Measurements from ENCODE around the gene HEXIM2. TPM values are rescaled to one million over a fixed set of nuclear protein-coding genes. Genes with fewer than 3 reads are reported as not detected.
A peak's percentile ranks its signal among the peaks of the same experiment; 100 is the strongest.

HEXIM2 gene
- total and polyA plus RNA-seq, 3 donors from 2014 or later = 35.9 to 76.8 (median 47.7) TPM

DNA sequence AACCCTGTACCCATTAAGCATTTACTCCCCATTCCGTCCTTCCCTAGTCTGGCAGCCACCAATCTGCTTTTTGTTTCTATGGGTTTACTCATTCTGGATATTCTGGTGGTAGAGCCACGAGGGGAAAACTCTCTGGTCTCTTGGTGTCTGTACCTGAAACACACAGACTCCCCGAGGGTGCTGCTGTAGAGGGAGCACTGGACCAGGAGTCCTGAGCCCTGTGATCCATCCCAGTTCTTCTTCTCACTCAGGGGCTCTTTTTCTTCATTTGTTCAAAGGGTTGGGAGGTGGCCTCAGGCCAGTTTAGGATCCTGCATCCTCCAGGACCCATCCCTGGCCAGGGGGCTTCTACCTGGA lies 14.1 kb downstream of the HEXIM2 start:
- no peaks in the 10 kb centered on the region for H3K9me3 ChIP-seq
- TF ChIP-seq, protein P1, sequence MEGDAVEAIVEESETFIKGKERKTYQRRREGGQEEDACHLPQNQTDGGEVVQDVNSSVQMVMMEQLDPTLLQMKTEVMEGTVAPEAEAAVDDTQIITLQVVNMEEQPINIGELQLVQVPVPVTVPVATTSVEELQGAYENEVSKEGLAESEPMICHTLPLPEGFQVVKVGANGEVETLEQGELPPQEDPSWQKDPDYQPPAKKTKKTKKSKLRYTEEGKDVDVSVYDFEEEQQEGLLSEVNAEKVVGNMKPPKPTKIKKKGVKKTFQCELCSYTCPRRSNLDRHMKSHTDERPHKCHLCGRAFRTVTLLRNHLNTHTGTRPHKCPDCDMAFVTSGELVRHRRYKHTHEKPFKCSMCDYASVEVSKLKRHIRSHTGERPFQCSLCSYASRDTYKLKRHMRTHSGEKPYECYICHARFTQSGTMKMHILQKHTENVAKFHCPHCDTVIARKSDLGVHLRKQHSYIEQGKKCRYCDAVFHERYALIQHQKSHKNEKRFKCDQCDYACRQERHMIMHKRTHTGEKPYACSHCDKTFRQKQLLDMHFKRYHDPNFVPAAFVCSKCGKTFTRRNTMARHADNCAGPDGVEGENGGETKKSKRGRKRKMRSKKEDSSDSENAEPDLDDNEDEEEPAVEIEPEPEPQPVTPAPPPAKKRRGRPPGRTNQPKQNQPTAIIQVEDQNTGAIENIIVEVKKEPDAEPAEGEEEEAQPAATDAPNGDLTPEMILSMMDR (IDR thresholded peaks at IDR 0.05) = no peak
- TF ChIP-seq POLR2A (IDR thresholded peaks at IDR 0.05) = no peak
- no peak overlapping the region for H3K4me3 ChIP-seq
- peaks cover 33% of the 10 kb centered on the region for H3K4me1 ChIP-seq
- H3K36me3 ChIP-seq (ENCODE audit: low read depth, missing control alignments) = no peaks in the 10 kb centered on the region
- no peaks in the 10 kb centered on the region for H3K27me3 ChIP-seq
- intact Hi-C loops (cut with DNase I; ENCODE audit: low total_unique reads) = no loop called here
- WGBS, 2 donors = 51 to 66% methylated on average over 3 of the region's 3 CpGs
- peak overlapping the region; percentile 39 to 73 for H3K27ac ChIP-seq
- DNase-seq = no peak

DNA sequence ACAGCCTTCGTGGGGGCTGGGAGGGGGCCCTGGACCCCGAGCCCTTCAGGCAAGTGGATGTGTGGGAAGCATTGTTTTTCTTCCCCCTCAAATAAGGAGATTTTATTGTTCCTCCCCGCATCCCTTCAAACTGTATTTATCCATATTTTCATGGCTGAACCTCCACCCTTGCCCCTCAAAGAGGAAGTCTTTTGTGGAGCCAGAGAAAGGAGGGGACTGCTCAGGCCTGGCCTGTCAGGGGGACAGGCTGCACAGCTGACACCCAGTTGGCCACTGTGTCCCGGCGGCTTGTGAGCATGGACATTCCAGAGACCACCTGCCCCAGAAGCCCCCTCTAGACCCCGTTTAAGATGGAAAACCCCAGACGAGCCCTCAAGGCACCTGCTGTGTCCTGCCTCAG lies 15.9 kb downstream of the HEXIM2 start:
- TF ChIP-seq, protein P1 (IDR thresholded peaks at IDR 0.05) = no peak
- H3K4me3 ChIP-seq = no peak overlapping the region
- H3K27me3 ChIP-seq = no peaks in the 10 kb centered on the region
- no peaks in the 10 kb centered on the region for H3K36me3 ChIP-seq (ENCODE audit: low read depth, missing control alignments)
- H3K27ac ChIP-seq = peak overlapping the region; percentile 31 to 73
- no peaks in the 10 kb centered on the region for H3K9me3 ChIP-seq
- 90 to 91% methylated on average over 7 of the region's 7 CpGs for WGBS, 2 donors
- no peak for DNase-seq
- intact Hi-C loops (cut with DNase I; ENCODE audit: low total_unique reads) = no loop called here
- H3K4me1 ChIP-seq = peaks cover 14% of the 10 kb centered on the region

DNA sequence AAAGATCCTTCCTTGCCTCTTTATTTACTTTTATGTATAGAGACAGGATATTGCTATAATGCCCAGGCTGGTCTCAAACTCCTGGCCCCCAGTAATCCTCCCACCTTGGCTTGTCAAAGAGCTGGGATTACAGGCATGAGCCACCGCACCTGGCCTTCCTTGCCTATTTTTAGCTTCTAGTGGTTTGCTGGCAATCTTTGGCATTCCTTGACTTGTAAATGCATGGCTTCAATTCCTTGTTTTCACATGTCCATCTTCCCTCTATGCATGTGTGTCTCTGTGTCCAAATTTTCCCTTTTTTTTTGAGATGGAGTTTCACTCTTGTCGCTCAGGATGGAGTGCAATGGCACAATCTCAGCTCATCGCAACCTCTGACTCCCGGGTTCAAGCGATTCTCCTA lies 22.5 kb downstream of the HEXIM2 start:
- Histone ChIP-seq H3K27me3 (no peaks in the 10 kb centered on the region), H3K4me3 (no peak overlapping the region), H3K9me3 (no peaks in the 10 kb centered on the region), H3K27ac (no peak overlapping the region), H3K4me1 (no peaks in the 10 kb centered on the region), H3K36me3 (ENCODE audit: low read depth, missing control alignments) (no peaks in the 10 kb centered on the region)
- WGBS, 2 donors = 93 to 96% methylated on average over 5 of the region's 5 CpGs
- intact Hi-C loops (cut with DNase I; ENCODE audit: low total_unique reads) = no loop called here
- no peak for DNase-seq
- TF ChIP-seq, protein P1 (IDR thresholded peaks at IDR 0.05) = no peak
- TF ChIP-seq POLR2A (IDR thresholded peaks at IDR 0.05) = no peak

DNA sequence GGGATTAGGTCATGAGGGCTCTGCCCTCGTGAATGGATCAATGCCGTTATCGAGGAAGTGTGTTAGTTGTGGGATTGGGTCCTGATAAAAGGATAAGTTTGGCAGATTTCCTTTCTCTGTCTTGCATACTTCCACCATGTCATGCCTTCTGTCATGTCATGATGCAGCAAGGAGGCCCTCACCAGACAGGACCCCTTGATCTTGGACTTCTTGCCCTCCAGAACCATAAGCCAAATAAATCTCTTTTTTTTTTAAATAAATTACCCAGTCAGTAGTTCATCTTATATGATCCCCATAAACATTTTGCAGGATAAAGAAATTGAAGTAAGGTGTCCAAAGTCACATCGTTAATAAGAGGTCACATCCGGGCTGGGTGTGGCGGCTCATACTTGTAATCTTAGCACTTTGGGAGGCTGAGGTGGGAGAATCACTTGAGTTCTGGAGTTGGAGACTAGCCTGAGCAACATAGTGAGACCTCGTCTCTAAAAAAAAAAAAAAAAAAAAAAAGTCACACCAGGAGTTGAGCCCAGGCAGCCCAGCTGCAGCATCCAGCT lies 25.2 kb downstream of the HEXIM2 start:
- no peak for DNase-seq
- no peak overlapping the region for H3K27ac ChIP-seq
- H3K36me3 ChIP-seq (ENCODE audit: low read depth, missing control alignments) = no peaks in the 10 kb centered on the region
- H3K4me1 ChIP-seq = peaks cover 7% of the 10 kb centered on the region
- H3K4me3 ChIP-seq = no peak overlapping the region
- WGBS, 2 donors = 88 to 91% methylated on average over 7 of the region's 7 CpGs
- no peak for TF ChIP-seq POLR2A (IDR thresholded peaks at IDR 0.05)
- TF ChIP-seq, protein P1 (IDR thresholded peaks at IDR 0.05) = no peak
- intact Hi-C loops (cut with DNase I; ENCODE audit: low total_unique reads) = no loop called here
- H3K9me3 ChIP-seq = no peaks in the 10 kb centered on the region
- H3K27me3 ChIP-seq = no peaks in the 10 kb centered on the region

DNA sequence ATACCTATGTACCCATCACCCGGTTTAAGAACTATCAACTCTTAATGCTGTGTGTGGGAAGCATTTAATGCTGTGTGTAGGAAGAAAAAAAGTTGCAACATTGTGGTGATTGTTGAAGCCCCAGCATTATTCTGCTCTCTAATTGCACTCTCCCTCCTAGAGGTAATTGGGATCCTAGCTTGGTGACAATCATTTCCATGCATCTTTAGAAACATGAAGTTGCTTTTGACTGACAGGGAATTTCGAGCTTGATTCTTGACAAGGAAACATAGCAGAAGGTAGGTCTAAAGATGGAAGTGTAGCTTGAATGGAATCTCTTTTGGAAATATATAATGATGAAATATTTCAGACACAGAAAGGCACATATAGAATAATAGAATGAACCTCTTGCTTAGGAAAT lies 27.3 kb downstream of the HEXIM2 start:
- Histone ChIP-seq H3K27me3 (no peaks in the 10 kb centered on the region), H3K9me3 (no peaks in the 10 kb centered on the region), H3K27ac (no peak overlapping the region), H3K4me1 (peaks cover 7% of the 10 kb centered on the region), H3K4me3 (no peak overlapping the region), H3K36me3 (ENCODE audit: low read depth, missing control alignments) (no peaks in the 10 kb centered on the region)
- intact Hi-C loops (cut with DNase I; ENCODE audit: low total_unique reads) = no loop called here
- TF ChIP-seq, protein P1 (IDR thresholded peaks at IDR 0.05) = no peak
- TF ChIP-seq POLR2A (IDR thresholded peaks at IDR 0.05) = no peak
- no peak for DNase-seq
- 52 to 60% methylated on average over 2 of the region's 2 CpGs for WGBS, 2 donors

All from testis (tissue), 3 donors.